HEK293 (cell line): ENCODE data around the gene AFF1.

ENCODE experiments used
- CTCF ChIP-seq: fragments of 450-650 bp; formaldehyde crosslinking; IDR thresholded peaks from 2 replicates; pipeline ENCODE4 v1.5.1; 2016; ENCODE audit warnings: missing biosample characterization, missing genetic modification characterization
- HIC1 ChIP-seq: fragments of 450-650 bp; formaldehyde crosslinking; IDR thresholded peaks from 2 replicates; pipeline ENCODE4 v1.5.1; 2016; ENCODE audit warnings: missing biosample characterization, missing genetic modification characterization
- SETDB1 ChIP-seq: IDR thresholded peaks from one replicate; pipeline ENCODE4 v1.6.1; 2017; ENCODE audit warnings: mild to moderate bottlenecking, low read length, moderate library complexity, mixed read lengths; ENCODE audit not compliant: insufficient read length
- TSHZ1 ChIP-seq: fragments of 450-650 bp; formaldehyde crosslinking; IDR thresholded peaks from 2 replicates; pipeline ENCODE4 v1.5.1; 2016; ENCODE audit warnings: missing biosample characterization, missing genetic modification characterization, borderline replicate concordance
- ZBTB49 ChIP-seq: fragments of 450-650 bp; formaldehyde crosslinking; IDR thresholded peaks from 2 replicates; pipeline ENCODE4 v1.5.1; 2016; ENCODE audit warnings: missing biosample characterization, missing genetic modification characterization, low read depth
- ZEB2 ChIP-seq: fragments of 450-650 bp; formaldehyde crosslinking; IDR thresholded peaks from 2 replicates; pipeline ENCODE4 v1.5.1; 2016; ENCODE audit warnings: missing biosample characterization, missing genetic modification characterization
- ZNF121 ChIP-seq: fragments of 450-650 bp; formaldehyde crosslinking; IDR thresholded peaks from 2 replicates; pipeline ENCODE4 v1.5.1; 2016; ENCODE audit warnings: missing biosample characterization, missing genetic modification characterization
- ZNF324 ChIP-seq: fragments of 450-650 bp; formaldehyde crosslinking; IDR thresholded peaks from 2 replicates; pipeline ENCODE4 v1.5.1; 2016; ENCODE audit warnings: missing biosample characterization, missing genetic modification characterization
- ZNF529 ChIP-seq: fragments of 450-650 bp; formaldehyde crosslinking; IDR thresholded peaks from 2 replicates; pipeline ENCODE4 v1.5.1; 2017; ENCODE audit warnings: missing genetic modification characterization, missing biosample characterization; ENCODE audit not compliant: insufficient replicate concordance
- ZNF830 ChIP-seq: fragments of 450-650 bp; IDR thresholded peaks from 2 replicates; pipeline ENCODE4 v1.5.0; 2018; ENCODE audit warnings: missing biosample characterization, missing genetic modification characterization, low read depth, mild to moderate bottlenecking, moderate library complexity

GRCh38 chr4:86924811-86925210 lies 10.0 kb upstream of the AFF1 start:
- TF ChIP-seq ZNF529 = no peak
- TF ChIP-seq HIC1 (tag by site-specific recombination) = no peak
- no peak for TF ChIP-seq TSHZ1
- no peak for TF ChIP-seq SETDB1
- TF ChIP-seq ZNF324 = no peak
- no peak for TF ChIP-seq ZNF121
- TF ChIP-seq ZNF830 (tag by site-specific recombination) = no peak
- no peak for TF ChIP-seq ZBTB49
- TF ChIP-seq CTCF (tag by site-specific recombination) = no peak
- TF ChIP-seq ZEB2 (tag by site-specific recombination) = no peak
